HEK293 (cell line): Measurements from ENCODE around the gene TRUB2.

Experiments
- CTCF ChIA-PET: fragments of 350-600 bp; formaldehyde crosslinking; extraction: SDS; loops from one replicate; lab custom pipeline; 2021; ENCODE audit warnings: antibody characterized with exemption; lab: Yijun Ruan, JAX
- POLR2A ChIA-PET: fragments of 300-600 bp; formaldehyde crosslinking; extraction: SDS; loops from one replicate; lab custom pipeline; 2020; ENCODE audit warnings: antibody characterized with exemption, inconsistent platforms; lab: Yijun Ruan, JAX
- H3K27ac ChIP-seq: fragments of 200-500 bp; sonication (Bioruptor generic); 2 replicates; pipeline ENCODE4 v1.5.1; 2014; ENCODE audit warnings: low read depth, low read length, control low read depth, inconsistent platforms; ENCODE audit errors: extremely low read depth
- H3K36me3 ChIP-seq, 2 experiments: fragments of 200-500 bp in 1 of 2; sonication (Bioruptor generic) in 1 of 2; 1 replicate in 1 of 2; 2 replicates in 1 of 2; pipeline ENCODE4 v1.5.1; 2014 to 2017; ENCODE audit warnings: inconsistent platforms in 2 of 2, low read length in 2 of 2; ENCODE audit not compliant: control insufficient read depth in 2 of 2, insufficient read depth in 1 of 2
- H3K4me1 ChIP-seq: fragments of 200-500 bp; sonication (Bioruptor generic); 2 replicates; pipeline ENCODE4 v1.5.1; 2014; ENCODE audit warnings: mild to moderate bottlenecking, low read length, inconsistent platforms; ENCODE audit not compliant: control insufficient read depth, insufficient read depth
- H3K4me3 ChIP-seq: 2 replicates; pipeline ENCODE4 v1.5.1; 2011; ENCODE audit warnings: low read depth, mild to moderate bottlenecking, control low read depth, low read length, moderate library complexity
- H3K9me3 ChIP-seq: fragments of 200-500 bp; sonication (Bioruptor generic); 2 replicates; pipeline ENCODE4 v1.5.1; 2014; ENCODE audit warnings: low read depth, low read length, inconsistent platforms; ENCODE audit not compliant: control insufficient read depth, insufficient read depth
- IKZF3 ChIP-seq: fragments of 450-650 bp; IDR thresholded peaks from 2 replicates; pipeline ENCODE4 v1.5.0; 2018; ENCODE audit warnings: missing biosample characterization, mild to moderate bottlenecking, missing genetic modification characterization, moderate library complexity
- MZF1 ChIP-seq: fragments of 450-650 bp; formaldehyde crosslinking; IDR thresholded peaks from 2 replicates; pipeline ENCODE4 v1.5.1; 2017; ENCODE audit warnings: missing biosample characterization, missing genetic modification characterization, borderline replicate concordance
- OVOL3 ChIP-seq: fragments of 450-650 bp; formaldehyde crosslinking; IDR thresholded peaks from 2 replicates; pipeline ENCODE4 v1.5.1; 2016; ENCODE audit warnings: missing biosample characterization, missing genetic modification characterization
- ZFP3 ChIP-seq: fragments of 450-650 bp; formaldehyde crosslinking; IDR thresholded peaks from 2 replicates; pipeline ENCODE4 v1.5.1; 2016; ENCODE audit warnings: low read depth, missing biosample characterization, missing genetic modification characterization
- ZNF223 ChIP-seq: fragments of 450-650 bp; formaldehyde crosslinking; IDR thresholded peaks from 2 replicates; pipeline ENCODE4 v1.5.1; 2016; ENCODE audit warnings: missing biosample characterization, missing genetic modification characterization
- ZNF239 ChIP-seq: fragments of 450-650 bp; formaldehyde crosslinking; IDR thresholded peaks from 2 replicates; pipeline ENCODE4 v1.5.1; 2016; ENCODE audit warnings: missing biosample characterization, missing genetic modification characterization
- ZNF302 ChIP-seq: fragments of 450-650 bp; formaldehyde crosslinking; IDR thresholded peaks from 2 replicates; pipeline ENCODE4 v1.5.1; 2016; ENCODE audit warnings: missing biosample characterization, missing genetic modification characterization, low read depth
- ZNF558 ChIP-seq: fragments of 450-650 bp; formaldehyde crosslinking; IDR thresholded peaks from 2 replicates; pipeline ENCODE4 v1.5.1; 2016; ENCODE audit warnings: missing biosample characterization, missing genetic modification characterization
- ZNF600 ChIP-seq: fragments of 450-650 bp; formaldehyde crosslinking; IDR thresholded peaks from 2 replicates; pipeline ENCODE4 v1.5.1; 2016; ENCODE audit warnings: missing biosample characterization, missing genetic modification characterization
- ZNF626 ChIP-seq: fragments of 450-650 bp; sonication (Bioruptor Pico); formaldehyde crosslinking; IDR thresholded peaks from 2 replicates; pipeline ENCODE4 v1.5.1; 2018; ENCODE audit warnings: missing biosample characterization, missing genetic modification characterization, inconsistent platforms
- ZNF776 ChIP-seq: fragments of 450-650 bp; formaldehyde crosslinking; IDR thresholded peaks from 2 replicates; pipeline ENCODE4 v1.5.0; 2017; ENCODE audit warnings: missing biosample characterization, missing genetic modification characterization, borderline replicate concordance
- ZNF837 ChIP-seq: fragments of 450-650 bp; formaldehyde crosslinking; IDR thresholded peaks from 2 replicates; pipeline ENCODE4 v1.5.1; 2016; ENCODE audit warnings: missing biosample characterization, missing genetic modification characterization
- ZSCAN30 ChIP-seq: fragments of 450-650 bp; IDR thresholded peaks from 2 replicates; pipeline ENCODE4 v1.5.1; 2018; ENCODE audit warnings: missing biosample characterization, mild to moderate bottlenecking, missing genetic modification characterization, moderate library complexity
- TF ChIP-seq, protein P1 (sequence below): sonication (generic); formaldehyde crosslinking; IDR thresholded peaks from 2 replicates; pipeline ENCODE4 v1.8.1; 2022; ENCODE audit warnings: mild to moderate bottlenecking, moderate library complexity, missing genetic modification reagents
- TF ChIP-seq, protein P2 (sequence below): fragments of 450-650 bp; formaldehyde crosslinking; IDR thresholded peaks from 2 replicates; pipeline ENCODE4 v1.5.1; 2016; ENCODE audit warnings: missing biosample characterization, missing genetic modification characterization, borderline replicate concordance
- TF ChIP-seq, protein P3 (sequence below): fragments of 450-650 bp; formaldehyde crosslinking; IDR thresholded peaks from 2 replicates; pipeline ENCODE4 v1.5.1; 2016; ENCODE audit warnings: missing biosample characterization, missing genetic modification characterization
- TF ChIP-seq, protein P4 (sequence below): fragments of 450-650 bp; formaldehyde crosslinking; IDR thresholded peaks from 2 replicates; pipeline ENCODE4 v1.5.1; 2016; ENCODE audit warnings: missing biosample characterization, missing genetic modification characterization
- TF ChIP-seq, protein P5 (sequence below): fragments of 450-650 bp; formaldehyde crosslinking; IDR thresholded peaks from 2 replicates; pipeline ENCODE4 v1.5.1; 2016; ENCODE audit warnings: missing biosample characterization, missing genetic modification characterization
- TF ChIP-seq, protein P6 (sequence below): fragments of 450-650 bp; formaldehyde crosslinking; IDR thresholded peaks from 2 replicates; pipeline ENCODE4 v1.5.1; 2016; ENCODE audit warnings: missing biosample characterization, missing genetic modification characterization, low read depth
- TF ChIP-seq, protein P7 (sequence below): fragments of 450-650 bp; formaldehyde crosslinking; conservative IDR thresholded peaks from 2 replicates; pipeline ENCODE4 v1.5.1; 2016; ENCODE audit warnings: low read depth, missing biosample characterization, missing genetic modification characterization

The TRUB2 gene

DNA sequence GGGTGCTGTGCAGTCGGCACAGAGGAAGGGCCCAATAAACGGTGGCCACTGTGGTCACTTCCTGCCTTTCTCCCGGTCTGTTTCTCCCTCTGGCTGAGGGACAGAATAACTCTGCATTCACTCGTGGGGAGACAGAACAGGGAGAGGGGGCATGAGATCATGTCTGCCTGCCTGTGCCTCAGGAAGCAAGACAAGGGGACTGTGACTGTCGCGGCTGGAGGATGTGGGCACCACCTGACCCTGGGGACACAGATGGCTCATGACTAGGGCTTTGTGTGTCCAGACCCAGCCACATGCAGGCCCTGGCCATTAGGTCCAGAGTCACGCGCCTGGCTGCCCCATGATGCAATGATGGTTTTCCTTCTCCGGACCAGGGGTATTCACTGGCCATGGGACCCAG is 5.8 kb downstream of the TRUB2 start (continued):
- TF ChIP-seq, protein P1, sequence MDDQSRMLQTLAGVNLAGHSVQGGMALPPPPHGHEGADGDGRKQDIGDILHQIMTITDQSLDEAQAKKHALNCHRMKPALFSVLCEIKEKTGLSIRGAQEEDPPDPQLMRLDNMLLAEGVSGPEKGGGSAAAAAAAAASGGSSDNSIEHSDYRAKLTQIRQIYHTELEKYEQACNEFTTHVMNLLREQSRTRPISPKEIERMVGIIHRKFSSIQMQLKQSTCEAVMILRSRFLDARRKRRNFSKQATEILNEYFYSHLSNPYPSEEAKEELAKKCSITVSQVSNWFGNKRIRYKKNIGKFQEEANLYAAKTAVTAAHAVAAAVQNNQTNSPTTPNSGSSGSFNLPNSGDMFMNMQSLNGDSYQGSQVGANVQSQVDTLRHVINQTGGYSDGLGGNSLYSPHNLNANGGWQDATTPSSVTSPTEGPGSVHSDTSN (CRISPR knock-in tag), result no peak
- TF ChIP-seq ZNF626, result no peak
- TF ChIP-seq ZSCAN30, result no peak
- TF ChIP-seq, protein P2, sequence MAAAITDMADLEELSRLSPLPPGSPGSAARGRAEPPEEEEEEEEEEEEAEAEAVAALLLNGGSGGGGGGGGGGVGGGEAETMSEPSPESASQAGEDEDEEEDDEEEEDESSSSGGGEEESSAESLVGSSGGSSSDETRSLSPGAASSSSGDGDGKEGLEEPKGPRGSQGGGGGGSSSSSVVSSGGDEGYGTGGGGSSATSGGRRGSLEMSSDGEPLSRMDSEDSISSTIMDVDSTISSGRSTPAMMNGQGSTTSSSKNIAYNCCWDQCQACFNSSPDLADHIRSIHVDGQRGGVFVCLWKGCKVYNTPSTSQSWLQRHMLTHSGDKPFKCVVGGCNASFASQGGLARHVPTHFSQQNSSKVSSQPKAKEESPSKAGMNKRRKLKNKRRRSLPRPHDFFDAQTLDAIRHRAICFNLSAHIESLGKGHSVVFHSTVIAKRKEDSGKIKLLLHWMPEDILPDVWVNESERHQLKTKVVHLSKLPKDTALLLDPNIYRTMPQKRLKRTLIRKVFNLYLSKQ, result no peak
- TF ChIP-seq ZNF302 (tag by site-specific recombination), result no peak

DNA sequence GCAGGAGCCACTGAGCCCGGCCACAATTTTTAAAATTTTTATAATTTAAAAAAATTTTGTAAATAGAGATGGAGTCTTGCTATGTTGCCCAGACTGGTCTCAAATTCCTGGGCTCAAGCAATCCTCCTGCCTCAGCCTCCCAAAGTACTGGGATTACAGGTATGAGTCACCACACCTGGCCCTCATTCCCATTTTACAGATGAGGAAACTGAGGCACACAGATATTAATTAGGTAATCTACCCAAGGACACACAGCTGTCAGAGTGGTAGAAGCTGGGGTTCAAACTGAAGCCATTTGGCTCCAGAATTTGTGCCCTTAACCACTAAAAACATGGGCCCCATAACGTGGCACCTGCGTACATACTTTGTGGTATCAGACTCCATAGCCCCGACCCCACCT is 7.5 kb downstream of the TRUB2 start:
- no peak overlapping the region for H3K27ac ChIP-seq
- peaks cover 0 to 66% of the 10 kb centered on the region in 2 experiments; a peak in 2 of 3 replicates for H3K36me3 ChIP-seq
- no peak overlapping the region for H3K4me3 ChIP-seq
- ChIA-PET POLR2A (interaction anchor here (0.9 to 1.2 kb wide), 2 partner anchors 8 to 27 kb away, joined by 3 to 4 read pairs; no protein-coding TSS in a partner anchor), CTCF (interaction anchor here (0.7 to 1.5 kb wide), 2 partner anchors 11 to 27 kb away, joined by 4 to 5 read pairs; no protein-coding TSS in a partner anchor)
- H3K9me3 ChIP-seq, result no peaks in the 10 kb centered on the region
- H3K4me1 ChIP-seq, result no peaks in the 10 kb centered on the region
- TF ChIP-seq ZNF600 (tag by site-specific recombination) (no peak), ZNF558 (tag by site-specific recombination) (no peak), ZNF239 (tag by site-specific recombination) (no peak), ZNF837 (no peak), OVOL3 (tag by site-specific recombination) (no peak), IKZF3 (no peak), ZFP3 (tag by site-specific recombination) (no peak), ZNF223 (no peak), MZF1 (tag by site-specific recombination) (no peak), ZNF776 (tag by site-specific recombination) (no peak)
- TF ChIP-seq, protein P3, sequence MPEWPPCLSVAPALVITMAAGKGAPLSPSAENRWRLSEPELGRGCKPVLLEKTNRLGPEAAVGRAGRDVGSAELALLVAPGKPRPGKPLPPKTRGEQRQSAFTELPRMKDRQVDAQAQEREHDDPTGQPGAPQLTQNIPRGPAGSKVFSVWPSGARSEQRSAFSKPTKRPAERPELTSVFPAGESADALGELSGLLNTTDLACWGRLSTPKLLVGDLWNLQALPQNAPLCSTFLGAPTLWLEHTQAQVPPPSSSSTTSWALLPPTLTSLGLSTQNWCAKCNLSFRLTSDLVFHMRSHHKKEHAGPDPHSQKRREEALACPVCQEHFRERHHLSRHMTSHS (tag by site-specific recombination), result no peak
- TF ChIP-seq, protein P4, sequence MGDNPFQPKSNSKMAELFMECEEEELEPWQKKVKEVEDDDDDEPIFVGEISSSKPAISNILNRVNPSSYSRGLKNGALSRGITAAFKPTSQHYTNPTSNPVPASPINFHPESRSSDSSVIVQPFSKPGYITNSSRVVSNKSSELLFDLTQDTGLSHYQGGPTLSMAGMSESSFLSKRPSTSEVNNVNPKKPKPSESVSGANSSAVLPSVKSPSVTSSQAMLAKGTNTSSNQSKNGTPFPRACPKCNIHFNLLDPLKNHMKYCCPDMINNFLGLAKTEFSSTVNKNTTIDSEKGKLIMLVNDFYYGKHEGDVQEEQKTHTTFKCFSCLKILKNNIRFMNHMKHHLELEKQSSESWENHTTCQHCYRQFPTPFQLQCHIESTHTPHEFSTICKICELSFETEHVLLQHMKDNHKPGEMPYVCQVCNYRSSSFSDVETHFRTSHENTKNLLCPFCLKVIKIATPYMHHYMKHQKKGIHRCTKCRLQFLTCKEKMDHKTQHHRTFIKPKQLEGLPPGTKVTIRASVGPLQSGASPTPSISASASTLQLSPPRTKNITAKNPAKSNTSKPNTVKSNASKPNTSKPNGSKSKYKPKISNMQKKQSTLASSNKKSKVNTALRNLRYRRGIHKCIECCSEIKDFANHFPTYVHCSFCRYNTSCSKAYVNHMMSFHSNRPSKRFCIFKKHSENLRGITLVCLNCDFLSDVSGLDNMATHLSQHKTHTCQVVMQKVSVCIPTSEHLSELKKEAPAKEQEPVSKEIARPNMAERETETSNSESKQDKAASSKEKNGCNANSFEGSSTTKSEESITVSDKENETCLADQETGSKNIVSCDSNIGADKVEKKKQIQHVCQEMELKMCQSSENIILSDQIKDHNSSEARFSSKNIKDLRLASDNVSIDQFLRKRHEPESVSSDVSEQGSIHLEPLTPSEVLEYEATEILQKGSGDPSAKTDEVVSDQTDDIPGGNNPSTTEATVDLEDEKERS (tag by site-specific recombination), result no peak
- TF ChIP-seq, protein P5, sequence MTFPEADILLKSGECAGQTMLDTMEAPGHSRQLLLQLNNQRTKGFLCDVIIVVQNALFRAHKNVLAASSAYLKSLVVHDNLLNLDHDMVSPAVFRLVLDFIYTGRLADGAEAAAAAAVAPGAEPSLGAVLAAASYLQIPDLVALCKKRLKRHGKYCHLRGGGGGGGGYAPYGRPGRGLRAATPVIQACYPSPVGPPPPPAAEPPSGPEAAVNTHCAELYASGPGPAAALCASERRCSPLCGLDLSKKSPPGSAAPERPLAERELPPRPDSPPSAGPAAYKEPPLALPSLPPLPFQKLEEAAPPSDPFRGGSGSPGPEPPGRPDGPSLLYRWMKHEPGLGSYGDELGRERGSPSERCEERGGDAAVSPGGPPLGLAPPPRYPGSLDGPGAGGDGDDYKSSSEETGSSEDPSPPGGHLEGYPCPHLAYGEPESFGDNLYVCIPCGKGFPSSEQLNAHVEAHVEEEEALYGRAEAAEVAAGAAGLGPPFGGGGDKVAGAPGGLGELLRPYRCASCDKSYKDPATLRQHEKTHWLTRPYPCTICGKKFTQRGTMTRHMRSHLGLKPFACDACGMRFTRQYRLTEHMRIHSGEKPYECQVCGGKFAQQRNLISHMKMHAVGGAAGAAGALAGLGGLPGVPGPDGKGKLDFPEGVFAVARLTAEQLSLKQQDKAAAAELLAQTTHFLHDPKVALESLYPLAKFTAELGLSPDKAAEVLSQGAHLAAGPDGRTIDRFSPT, result no peak
- TF ChIP-seq, protein P6, sequence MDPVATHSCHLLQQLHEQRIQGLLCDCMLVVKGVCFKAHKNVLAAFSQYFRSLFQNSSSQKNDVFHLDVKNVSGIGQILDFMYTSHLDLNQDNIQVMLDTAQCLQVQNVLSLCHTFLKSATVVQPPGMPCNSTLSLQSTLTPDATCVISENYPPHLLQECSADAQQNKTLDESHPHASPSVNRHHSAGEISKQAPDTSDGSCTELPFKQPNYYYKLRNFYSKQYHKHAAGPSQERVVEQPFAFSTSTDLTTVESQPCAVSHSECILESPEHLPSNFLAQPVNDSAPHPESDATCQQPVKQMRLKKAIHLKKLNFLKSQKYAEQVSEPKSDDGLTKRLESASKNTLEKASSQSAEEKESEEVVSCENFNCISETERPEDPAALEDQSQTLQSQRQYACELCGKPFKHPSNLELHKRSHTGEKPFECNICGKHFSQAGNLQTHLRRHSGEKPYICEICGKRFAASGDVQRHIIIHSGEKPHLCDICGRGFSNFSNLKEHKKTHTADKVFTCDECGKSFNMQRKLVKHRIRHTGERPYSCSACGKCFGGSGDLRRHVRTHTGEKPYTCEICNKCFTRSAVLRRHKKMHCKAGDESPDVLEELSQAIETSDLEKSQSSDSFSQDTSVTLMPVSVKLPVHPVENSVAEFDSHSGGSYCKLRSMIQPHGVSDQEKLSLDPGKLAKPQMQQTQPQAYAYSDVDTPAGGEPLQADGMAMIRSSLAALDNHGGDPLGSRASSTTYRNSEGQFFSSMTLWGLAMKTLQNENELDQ, result no peak
- TF ChIP-seq, protein P7, sequence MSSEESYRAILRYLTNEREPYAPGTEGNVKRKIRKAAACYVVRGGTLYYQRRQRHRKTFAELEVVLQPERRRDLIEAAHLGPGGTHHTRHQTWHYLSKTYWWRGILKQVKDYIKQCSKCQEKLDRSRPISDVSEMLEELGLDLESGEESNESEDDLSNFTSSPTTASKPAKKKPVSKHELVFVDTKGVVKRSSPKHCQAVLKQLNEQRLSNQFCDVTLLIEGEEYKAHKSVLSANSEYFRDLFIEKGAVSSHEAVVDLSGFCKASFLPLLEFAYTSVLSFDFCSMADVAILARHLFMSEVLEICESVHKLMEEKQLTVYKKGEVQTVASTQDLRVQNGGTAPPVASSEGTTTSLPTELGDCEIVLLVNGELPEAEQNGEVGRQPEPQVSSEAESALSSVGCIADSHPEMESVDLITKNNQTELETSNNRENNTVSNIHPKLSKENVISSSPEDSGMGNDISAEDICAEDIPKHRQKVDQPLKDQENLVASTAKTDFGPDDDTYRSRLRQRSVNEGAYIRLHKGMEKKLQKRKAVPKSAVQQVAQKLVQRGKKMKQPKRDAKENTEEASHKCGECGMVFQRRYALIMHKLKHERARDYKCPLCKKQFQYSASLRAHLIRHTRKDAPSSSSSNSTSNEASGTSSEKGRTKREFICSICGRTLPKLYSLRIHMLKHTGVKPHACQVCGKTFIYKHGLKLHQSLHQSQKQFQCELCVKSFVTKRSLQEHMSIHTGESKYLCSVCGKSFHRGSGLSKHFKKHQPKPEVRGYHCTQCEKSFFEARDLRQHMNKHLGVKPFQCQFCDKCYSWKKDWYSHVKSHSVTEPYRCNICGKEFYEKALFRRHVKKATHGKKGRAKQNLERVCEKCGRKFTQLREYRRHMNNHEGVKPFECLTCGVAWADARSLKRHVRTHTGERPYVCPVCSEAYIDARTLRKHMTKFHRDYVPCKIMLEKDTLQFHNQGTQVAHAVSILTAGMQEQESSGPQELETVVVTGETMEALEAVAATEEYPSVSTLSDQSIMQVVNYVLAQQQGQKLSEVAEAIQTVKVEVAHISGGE (tag by site-specific recombination), result no peak
